NCI-H1105 (cell line): ENCODE results near the gene NSD1.
"Not testable (repeated sequence)": the region's sequence is repeated elsewhere in the genome, so short reads cannot be mapped to it uniquely, and the experiment has no call there.

Experiments used
- DNase-seq: peaks from one replicate; lab custom pipeline; 2025; lab: John Stamatoyannopoulos, UW

The NSD1 gene

DNA sequence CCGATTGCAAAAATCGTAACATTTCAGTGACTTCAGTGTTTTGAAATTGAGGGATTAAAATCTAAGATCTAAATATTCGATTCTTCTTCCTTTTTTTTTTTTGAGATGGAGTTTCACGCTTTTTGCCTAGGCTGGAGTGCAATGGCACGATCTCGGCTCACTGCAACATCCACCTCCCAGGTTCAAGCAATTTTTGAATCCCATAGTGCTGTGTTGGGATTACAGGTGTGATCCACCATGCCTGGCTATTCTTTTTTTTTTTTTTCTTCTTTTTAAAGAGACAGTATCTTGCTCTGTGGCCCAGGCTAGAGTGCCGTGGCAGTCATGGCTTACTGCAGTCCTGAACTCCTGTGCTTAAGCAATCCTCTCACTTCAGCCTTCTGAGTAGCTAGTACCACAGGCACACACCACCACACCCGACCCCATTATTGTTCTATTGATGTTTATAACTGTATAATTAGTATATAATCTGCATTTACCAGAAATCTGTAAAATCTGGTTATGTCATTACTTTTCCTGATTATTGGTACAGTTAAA lies 42.7 kb downstream of the NSD1 start:
- no peak for DNase-seq

DNA sequence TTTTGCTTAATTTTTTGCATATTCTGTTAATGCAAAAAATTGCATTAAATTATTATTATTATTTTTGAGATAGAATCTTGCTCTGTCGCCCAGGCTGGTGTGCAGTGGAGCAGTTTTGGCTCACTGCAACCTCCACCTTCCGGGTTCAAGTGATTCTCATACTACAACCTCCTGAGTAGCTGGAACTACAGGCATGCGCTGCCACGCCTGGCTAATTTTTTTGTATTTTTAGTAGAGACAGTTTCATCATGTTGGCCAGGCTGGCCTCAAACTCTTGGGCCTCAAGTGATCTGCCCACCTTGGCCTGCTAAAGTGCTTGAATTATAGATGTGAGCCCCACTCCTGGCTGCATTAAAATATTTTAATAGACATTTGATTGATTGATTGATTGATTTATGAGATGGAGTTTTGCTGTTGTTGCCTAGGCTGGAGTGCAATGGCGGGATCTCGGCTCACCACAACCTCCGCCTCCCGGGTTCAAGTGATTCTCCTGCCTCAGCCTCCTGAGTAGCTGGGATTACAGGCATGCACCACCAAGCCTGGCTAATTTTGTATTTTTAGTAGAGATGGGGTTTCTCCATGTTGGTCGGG lies 44.4 kb downstream of the NSD1 start:
- DNase-seq: not testable (repeated sequence)

GRCh38 chr5:177178733-177179304 lies 45.2 kb downstream of the NSD1 start:
- no peak for DNase-seq

- no peak for DNase-seq
These were observed 45.9 kb downstream of the NSD1 start for GRCh38 chr5:177179431-177179830.

GRCh38 chr5:177183142-177183541 lies 49.6 kb downstream of the NSD1 start:
- no peak for DNase-seq

- no peak for DNase-seq
These were observed 50.3 kb downstream of the NSD1 start for GRCh38 chr5:177183766-177184360.

- no peak for DNase-seq
These were observed 52.4 kb downstream of the NSD1 start for GRCh38 chr5:177185993-177186392.

DNA sequence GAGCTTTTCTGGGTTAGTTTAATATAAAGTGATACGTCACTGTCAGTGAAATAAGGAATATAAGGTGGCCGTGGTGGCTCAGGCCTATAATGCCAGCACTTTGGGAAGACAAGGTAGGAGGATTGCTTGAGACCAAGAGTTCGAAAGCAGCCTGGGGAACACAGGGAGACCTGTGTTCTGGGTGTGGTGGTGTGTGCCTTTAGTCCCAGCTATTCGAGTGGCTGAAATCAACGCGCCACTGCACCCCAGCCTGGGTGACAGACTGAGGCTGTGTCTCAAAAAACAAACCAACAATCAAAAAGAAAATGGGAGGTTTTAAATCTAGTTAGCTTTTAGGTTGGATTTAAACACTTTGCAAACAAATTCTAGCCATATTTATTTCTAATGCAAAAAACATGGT lies 53.1 kb downstream of the NSD1 start:
- DNase-seq: no peak

DNA sequence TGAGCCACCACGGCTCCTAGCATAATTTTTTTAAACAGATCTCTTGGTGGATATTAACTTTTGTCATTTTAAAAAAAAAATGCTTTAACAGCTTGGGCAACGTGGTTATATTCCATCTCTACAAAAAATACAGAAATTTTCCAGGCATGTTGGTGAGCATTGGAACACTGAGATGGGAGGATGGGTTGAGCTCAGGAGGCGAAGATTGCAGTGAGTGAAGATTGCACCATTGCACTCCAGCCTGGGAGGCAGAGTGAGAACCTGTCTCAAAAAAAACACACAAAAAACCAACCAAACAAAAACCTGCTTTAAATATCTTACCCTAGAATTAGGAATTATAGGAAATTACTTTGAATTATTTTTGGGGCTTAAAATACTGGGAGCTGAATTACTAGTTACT lies 55.2 kb downstream of the NSD1 start:
- DNase-seq: no peak

GRCh38 chr5:177189416-177189815 lies 55.8 kb downstream of the NSD1 start:
- DNase-seq: no peak

DNA sequence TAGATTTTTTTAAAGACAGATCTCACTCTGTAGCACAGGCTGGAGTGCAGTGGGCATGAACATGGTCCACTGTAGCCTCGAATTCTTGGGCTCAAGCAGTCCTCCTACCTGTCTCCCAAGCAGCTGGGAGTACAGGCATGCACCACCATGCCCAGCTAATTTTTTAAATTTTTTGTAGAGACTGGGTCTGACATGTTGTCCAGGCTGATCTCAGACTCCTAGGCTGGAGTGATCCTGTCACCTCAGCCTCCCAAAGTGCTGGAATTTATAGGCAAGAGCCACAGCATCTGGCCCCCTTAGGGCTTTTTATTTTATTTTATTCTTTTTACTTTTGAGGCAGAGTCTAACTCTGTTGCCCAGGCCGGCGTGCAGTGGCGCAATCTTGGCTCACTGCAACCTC lies 56.4 kb downstream of the NSD1 start:
- DNase-seq: no peak

DNA sequence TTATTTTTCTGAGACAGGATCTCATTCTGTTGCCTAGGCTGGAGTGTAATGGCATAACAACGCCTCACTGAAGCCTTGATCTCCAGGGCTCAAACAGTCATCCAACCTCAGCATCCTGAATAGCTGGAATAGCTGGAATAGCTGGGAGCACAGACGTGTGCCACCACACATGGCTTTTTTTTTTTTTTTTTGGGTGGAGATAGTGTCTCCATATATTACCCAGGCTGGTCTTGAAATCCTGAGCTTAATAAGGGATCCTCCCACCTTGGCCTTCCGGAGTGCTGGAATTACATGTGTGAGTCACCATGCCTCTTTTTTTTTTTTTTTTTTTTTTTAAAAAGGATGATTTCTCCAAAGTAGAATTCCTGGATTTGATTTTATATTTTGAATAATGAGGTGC lies 60.7 kb downstream of the NSD1 start:
- DNase-seq: no peak

DNA sequence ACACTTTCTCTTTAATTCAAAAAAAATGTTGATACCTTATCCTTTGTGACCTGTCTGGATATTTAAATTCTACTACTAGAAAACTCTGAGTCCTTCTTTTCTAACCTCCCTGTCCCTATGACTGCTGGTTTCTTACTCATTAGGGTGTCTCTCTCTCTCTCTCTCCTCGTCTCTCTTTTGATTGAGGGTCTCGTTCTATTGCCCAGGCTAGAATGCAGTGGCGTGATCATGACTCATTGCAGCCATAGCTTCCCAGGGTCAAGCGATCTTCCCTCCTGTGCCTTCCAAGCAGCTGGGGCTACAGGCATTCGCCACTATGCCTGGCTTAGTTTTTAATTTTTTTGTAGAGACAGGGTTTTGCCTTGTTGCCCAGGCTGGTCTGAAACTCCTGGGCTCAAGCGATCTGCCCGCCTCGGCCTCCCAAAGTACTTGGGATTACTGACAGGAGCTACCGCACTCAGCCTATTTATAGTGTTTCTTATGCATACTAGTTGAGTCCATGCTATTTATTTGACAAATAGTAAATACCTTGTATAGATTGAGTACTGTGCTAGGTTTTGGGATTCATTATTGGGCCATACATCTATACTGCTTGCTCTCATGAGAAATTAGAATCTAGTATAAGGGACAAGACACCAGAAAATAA lies 61.9 kb downstream of the NSD1 start:
- no peak for DNase-seq

- DNase-seq: no peak
These were observed 65.2 kb downstream of the NSD1 start for GRCh38 chr5:177198738-177199137.

- no peak for DNase-seq
These were observed 70.7 kb downstream of the NSD1 start for GRCh38 chr5:177204281-177204680.

GRCh38 chr5:177209610-177210009 lies 76.0 kb downstream of the NSD1 start:
- DNase-seq: no peak

GRCh38 chr5:177212242-177212641 lies 78.7 kb downstream of the NSD1 start:
- no peak for DNase-seq

GRCh38 chr5:177220576-177220975 lies 87.0 kb downstream of the NSD1 start:
- no peak for DNase-seq

DNA sequence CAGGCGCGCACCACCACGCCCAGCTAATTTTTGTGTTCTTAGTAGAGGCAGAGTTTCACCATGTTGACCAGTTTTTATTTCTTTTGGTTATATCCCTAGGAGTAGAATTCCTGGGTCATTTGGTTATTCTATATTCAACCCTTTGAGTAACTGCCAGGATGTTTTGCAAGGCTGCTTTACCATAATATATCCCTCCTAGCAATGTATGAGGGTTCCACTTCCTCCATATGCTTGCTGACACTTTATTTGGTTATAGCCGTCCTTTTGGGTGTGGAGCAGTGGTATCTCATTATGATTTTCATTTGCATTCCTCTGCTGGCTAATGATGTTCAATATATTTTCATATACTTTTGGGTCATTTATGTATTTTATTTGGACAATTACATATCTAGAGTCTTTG lies 88.7 kb downstream of the NSD1 start:
- DNase-seq: no peak

DNA sequence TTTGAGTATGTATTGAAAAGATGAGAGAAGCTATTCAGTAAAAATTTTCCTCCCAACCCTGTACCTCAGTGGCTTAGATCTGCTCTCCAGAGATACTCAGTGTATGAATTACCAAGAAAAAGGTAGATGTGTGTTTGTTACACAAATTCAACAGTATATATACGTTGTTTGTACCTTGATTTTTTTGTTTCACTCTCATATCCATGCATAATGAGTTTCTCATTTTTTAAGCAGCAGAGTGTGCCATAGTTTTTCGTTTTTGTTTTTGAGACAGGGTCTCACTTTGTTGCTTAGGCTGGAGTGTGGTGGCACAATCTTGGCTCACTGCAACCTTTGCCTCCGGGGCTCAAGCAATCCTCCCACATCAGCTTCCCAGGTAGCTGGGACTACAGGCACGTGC lies 92.2 kb downstream of the NSD1 start:
- no peak for DNase-seq

GRCh38 chr5:177226860-177227259 lies 93.3 kb downstream of the NSD1 start:
- DNase-seq: no peak

DNA sequence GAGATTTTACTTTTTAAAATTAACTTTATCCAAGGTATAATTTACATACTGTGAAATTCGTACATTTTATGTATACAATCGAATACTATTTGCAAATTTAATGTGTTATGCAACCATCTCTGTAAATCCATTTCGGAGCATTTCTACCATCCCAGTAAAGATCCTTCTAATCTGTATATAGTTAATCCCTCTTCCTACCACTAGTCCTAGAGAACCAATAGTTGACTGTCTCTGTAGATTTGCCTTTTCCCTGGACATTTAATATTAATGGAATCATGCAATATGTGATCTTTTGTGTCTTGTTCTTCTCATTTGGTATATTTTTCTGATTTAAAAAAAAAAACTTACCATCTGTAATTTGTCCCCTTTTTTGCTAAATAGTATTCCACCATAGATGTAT lies 95.2 kb downstream of the NSD1 start:
- DNase-seq: no peak

- no peak for DNase-seq
These were observed 97.1 kb downstream of the NSD1 start for GRCh38 chr5:177230660-177231059.
